ENCODE results near the gene CELF2.
"Not testable (repeated sequence)": the region's sequence is repeated elsewhere in the genome, so short reads cannot be mapped to it uniquely, and the experiment has no call there.

Gene CELF2

GRCh38 chr10:11336722-11337162 is 319.1 kb downstream of the CELF2 start:
- DNase-seq = peak; percentile 58

- no peak for DNase-seq
Measured at GRCh38 chr10:11337516-11337915, 319.8 kb downstream of the CELF2 start.

GRCh38 chr10:11338160-11338844 is 320.6 kb downstream of the CELF2 start:
- DNase-seq = no peak

- DNase-seq = no peak
Measured at GRCh38 chr10:11339013-11339412, 321.3 kb downstream of the CELF2 start.

- no peak for DNase-seq
Measured at GRCh38 chr10:11339660-11340059, 322.0 kb downstream of the CELF2 start.

- no peak for DNase-seq
Measured at GRCh38 chr10:11341283-11341960, 323.8 kb downstream of the CELF2 start.

GRCh38 chr10:11344081-11344480 is 326.4 kb downstream of the CELF2 start:
- DNase-seq = no peak

- DNase-seq = no peak
Measured at GRCh38 chr10:11344550-11344949, 326.9 kb downstream of the CELF2 start.

GRCh38 chr10:11345224-11346054 is 327.8 kb downstream of the CELF2 start:
- DNase-seq = peak; percentile 65

- not testable (repeated sequence) for DNase-seq
Measured at GRCh38 chr10:11347580-11347979, 329.9 kb downstream of the CELF2 start.

GRCh38 chr10:11351801-11352200 is 334.1 kb downstream of the CELF2 start:
- no peak for DNase-seq

GRCh38 chr10:11353006-11353896 is 335.6 kb downstream of the CELF2 start:
- no peak for DNase-seq

GRCh38 chr10:11354823-11355222 is 337.2 kb downstream of the CELF2 start:
- no peak for DNase-seq

- no peak for DNase-seq
Measured at GRCh38 chr10:11355592-11355991, 337.9 kb downstream of the CELF2 start.

- DNase-seq = no peak
Measured at GRCh38 chr10:11357439-11357838, 339.8 kb downstream of the CELF2 start.

GRCh38 chr10:11358011-11358410 is 340.3 kb downstream of the CELF2 start:
- no peak for DNase-seq

- DNase-seq = no peak
Measured at GRCh38 chr10:11358923-11359575, 341.4 kb downstream of the CELF2 start.

GRCh38 chr10:11359869-11360268 is 342.2 kb downstream of the CELF2 start:
- no peak for DNase-seq

- DNase-seq = no peak
Measured at GRCh38 chr10:11363497-11363896, 345.8 kb downstream of the CELF2 start.

GRCh38 chr10:11364241-11364640 is 346.6 kb downstream of the CELF2 start:
- no peak for DNase-seq

GRCh38 chr10:11366889-11367288 is 349.2 kb downstream of the CELF2 start:
- not testable (repeated sequence) for DNase-seq

GRCh38 chr10:11367505-11367904 is 349.8 kb downstream of the CELF2 start:
- no peak for DNase-seq

Measured in NCI-H345 (cell line).